ENCODE measurements around the gene BMI1.

DNA sequence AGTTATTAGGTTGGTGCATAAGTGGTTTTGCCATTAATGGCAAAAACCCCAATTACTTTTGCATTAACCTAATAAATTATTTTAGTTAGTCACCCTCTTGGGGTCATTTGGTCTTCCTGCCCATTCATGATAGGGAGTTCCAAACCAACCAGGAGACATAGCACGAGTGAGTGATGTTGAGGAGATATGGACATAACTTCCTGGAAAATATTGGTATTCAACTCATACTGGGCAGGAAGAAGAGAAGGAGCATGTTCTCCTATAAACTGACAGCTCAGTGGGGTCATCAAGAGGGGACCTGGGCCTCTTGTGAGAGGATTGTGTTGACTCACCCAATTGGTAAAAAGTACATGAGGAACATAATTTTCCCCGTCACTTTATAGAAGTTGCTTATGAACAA is 48.1 kb downstream of the BMI1 start:
- TF ChIP-seq, protein P1, sequence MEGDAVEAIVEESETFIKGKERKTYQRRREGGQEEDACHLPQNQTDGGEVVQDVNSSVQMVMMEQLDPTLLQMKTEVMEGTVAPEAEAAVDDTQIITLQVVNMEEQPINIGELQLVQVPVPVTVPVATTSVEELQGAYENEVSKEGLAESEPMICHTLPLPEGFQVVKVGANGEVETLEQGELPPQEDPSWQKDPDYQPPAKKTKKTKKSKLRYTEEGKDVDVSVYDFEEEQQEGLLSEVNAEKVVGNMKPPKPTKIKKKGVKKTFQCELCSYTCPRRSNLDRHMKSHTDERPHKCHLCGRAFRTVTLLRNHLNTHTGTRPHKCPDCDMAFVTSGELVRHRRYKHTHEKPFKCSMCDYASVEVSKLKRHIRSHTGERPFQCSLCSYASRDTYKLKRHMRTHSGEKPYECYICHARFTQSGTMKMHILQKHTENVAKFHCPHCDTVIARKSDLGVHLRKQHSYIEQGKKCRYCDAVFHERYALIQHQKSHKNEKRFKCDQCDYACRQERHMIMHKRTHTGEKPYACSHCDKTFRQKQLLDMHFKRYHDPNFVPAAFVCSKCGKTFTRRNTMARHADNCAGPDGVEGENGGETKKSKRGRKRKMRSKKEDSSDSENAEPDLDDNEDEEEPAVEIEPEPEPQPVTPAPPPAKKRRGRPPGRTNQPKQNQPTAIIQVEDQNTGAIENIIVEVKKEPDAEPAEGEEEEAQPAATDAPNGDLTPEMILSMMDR (conservative IDR thresholded peaks at IDR 0.05; ENCODE audit: low read depth, low read length), result no peak
- no peak for TF ChIP-seq EZH2 (IDR thresholded peaks at IDR 0.05; ENCODE audit: low read length, unreplicated experiment)

Data from PC-3 (cell line).